OCI-LY1 (cell line): Measurements from ENCODE around the gene RASA3.

Source experiments
- CTCF ChIP-seq: fragments of 200-600 bp; sonication (generic), shearing (Covaris generic); IDR thresholded peaks from 2 replicates; pipeline ENCODE4 v1.5.1; 2017; ENCODE audit warnings: mild to moderate bottlenecking, antibody characterized with exemption, low read length, moderate library complexity, mixed read lengths
- EZH2 ChIP-seq: fragments of 200-600 bp; sonication (generic), shearing (Covaris generic); IDR thresholded peaks from 2 replicates; pipeline ENCODE4 v1.8.0; 2017; ENCODE audit warnings: borderline replicate concordance, mixed run types, mild to moderate bottlenecking, antibody characterized with exemption, low read length, moderate library complexity, mixed read lengths

- TF ChIP-seq EZH2 (no peak), CTCF (no peak)
Observed at GRCh38 chr13:113969973-113970611, 162.3 kb downstream of the RASA3 start.
